Central memory CD4-positive, alpha-beta T cell (primary cell): Measurements from ENCODE around the gene TEAD1.
"Not testable (repeated sequence)": the region's sequence is repeated elsewhere in the genome, so short reads cannot be mapped to it uniquely, and the experiment has no call there.

Experiments used
- DNase-seq: peaks from one replicate; pipeline ENCODE4 v3.0.0; 2022

The TEAD1 gene

DNA sequence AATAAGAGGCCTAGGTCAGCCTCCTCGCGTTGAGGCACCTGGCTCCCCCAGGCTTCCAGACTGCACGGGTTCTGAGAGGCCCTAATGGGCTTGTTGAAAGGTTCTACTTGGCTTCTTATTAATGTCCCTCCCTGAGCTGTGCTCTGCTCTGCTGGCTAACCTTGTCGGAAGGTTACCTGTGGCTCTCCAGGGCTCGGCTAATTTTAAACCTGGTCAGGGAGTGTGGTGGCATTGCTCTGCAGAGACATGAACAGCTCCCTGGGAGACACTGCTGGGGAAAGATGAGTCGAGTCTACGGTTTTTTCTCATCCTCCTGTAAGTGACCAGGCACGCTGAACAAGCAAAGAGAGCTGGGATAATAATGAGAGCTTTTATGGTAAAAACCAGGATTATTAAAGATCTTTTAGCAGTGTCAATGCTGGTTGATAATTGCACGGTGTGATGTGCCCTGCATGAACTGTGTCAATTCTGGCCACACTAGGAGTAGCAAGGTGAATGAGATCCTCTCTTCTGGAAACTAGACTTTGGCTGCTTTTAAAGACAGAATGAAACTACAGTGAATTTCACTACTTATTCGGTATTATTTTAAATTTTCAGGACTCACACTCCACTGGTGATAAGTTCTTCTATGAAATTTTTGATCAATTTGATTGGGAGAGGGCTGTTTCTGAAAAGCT, 70.7 kb downstream of the TEAD1 start:
- DNase-seq, result no peak

DNA sequence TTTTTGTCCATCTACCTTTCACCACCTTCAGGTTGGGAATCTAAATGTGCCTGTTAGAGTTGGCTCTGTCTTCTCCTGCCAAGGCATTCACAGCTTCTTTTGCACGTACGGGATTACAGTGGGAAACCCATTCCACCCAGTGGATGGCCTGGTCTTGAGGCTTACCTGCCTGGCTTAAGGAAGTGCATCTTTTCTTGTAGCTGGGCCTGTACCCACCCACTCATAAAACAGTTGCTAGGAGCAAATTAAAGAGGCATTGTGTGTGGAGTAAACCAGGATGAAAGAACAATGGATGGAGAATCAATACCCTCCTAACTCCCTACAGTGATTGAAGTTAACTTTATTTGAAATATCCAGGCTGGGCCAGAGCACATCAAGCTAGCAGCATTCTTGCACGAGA, 71.6 kb downstream of the TEAD1 start:
- no peak for DNase-seq

DNA sequence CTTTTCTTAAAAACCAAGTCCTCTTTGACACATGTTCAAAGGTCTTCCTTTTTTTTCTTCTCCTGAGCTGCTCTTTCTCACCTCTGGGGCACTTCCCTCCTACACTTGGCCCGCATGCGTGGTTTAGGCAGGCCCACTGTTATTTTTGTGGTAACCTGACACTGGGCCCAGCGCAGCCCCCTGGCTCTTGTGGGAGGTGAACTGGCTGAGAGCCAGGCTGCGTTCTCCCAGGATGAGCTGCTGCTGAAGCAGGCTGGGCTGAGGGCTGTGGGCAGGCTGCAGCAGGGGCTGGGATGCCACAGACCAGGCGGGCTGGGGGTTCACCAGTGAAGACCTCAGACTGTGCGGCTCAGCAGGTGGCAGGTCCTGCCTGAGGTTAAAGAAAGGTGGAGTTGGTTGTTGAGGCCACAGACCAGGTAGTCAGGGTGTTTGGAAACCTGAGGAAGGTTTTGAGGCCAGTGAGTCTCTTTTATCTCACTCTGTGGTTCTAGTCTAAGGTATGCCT, 72.4 kb downstream of the TEAD1 start:
- DNase-seq, result no peak

DNA sequence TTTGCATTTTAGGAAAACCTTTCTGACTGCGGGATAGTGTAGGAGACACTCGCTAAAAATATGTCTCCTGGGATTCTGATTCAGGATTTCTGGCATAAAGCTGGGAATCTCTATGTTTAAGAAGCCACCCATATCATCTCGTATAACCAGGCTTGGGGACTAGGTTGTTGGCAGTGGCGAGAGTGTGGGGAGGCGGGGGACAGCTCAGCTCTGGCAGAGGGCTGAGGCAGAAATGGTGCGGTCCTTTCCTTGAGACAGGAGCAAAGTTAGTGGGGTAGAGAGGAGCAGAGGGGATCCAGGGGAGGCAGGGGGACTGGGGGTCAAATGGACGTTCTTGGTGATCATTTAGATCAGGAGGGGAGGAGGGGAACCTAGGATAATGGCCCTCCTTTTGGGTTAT, 74.3 kb downstream of the TEAD1 start:
- DNase-seq, result no peak

DNA sequence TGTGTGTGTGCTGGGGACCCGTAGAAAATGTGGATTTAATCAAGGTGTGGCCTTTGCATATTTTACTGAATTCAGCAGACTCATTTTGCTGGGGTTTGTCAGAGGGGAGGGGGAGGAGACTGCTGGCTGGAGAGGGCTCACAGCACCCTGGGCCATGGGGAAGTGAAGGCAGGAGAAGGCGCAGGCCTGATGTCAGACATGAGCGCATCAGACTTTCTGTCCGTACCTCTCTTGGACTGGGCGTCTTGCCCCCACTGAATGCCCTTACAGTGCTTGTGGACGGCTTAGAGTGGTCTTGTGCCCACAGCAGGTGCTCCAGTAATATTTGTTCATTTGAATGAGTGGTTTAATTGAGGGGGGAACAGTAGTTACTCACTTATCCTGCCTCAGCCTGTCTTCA, 75.2 kb downstream of the TEAD1 start:
- DNase-seq, result no peak

DNA sequence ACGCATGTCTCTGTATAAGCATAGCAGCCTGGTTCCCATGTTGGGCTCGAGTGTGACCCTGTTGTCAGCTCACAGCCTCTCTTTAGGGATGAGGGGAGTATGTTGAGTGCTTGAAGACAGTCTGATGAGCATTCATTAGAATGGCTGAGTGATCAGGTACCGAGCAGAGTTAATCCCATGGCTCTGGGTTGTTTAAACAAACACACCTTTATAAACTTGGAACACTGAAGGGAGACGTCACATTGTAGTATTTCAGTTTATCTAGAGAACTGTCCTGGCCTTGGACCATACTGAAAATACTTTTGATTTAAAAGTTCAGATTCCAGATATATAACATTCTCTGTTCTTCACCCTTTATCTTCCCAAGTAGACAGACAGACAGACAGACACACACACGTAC, 76.0 kb downstream of the TEAD1 start:
- DNase-seq, result no peak

DNA sequence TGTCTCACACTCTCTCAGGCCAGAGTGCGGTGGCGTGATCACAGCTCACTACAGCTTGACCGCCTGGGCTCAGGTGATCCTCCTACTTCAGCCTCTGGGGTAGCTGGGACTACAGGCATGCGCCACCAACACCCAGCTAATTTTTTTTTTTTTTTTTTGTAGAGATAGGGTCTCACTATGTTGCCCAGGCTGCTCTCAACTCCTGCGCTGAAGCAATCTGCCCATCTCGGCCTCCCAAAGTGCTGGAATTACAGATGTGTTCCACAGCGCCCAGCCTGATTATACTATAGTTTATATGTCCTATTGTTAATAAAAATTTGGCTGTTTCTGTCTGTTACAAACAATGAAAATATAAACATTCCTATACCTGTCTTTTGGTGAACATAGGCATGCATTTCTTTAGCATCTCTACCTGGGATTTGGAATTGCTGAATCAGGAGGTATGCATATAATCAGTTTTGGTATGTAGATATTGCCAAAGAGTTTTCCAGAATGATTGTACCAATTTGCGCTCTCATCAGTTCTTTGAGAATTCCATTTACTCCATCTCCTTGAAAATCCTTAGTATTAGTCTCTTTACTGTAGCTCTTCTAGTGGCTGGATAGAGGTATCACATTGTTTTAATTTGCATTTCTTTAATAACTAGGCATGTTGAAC, 78.8 kb downstream of the TEAD1 start:
- no peak for DNase-seq

DNA sequence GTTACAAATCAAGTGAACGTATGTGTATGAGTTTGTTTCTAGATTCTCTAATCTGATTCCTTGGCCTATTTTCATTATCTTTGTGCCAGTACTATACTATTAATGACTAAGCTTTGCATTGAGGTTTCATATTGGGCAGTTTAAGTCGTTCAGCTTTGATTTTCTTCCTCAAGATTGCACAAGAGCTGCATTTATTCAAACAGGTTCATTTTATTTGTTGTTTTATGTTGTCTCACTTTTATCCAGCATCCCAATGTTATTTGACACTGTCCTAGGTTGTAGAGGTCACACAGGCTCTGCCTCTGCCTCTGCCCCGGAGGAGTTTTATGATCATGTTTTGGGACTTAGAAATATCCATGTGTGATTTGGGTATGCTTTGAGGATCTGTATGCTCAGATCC, 79.8 kb downstream of the TEAD1 start:
- DNase-seq, result no peak

DNA sequence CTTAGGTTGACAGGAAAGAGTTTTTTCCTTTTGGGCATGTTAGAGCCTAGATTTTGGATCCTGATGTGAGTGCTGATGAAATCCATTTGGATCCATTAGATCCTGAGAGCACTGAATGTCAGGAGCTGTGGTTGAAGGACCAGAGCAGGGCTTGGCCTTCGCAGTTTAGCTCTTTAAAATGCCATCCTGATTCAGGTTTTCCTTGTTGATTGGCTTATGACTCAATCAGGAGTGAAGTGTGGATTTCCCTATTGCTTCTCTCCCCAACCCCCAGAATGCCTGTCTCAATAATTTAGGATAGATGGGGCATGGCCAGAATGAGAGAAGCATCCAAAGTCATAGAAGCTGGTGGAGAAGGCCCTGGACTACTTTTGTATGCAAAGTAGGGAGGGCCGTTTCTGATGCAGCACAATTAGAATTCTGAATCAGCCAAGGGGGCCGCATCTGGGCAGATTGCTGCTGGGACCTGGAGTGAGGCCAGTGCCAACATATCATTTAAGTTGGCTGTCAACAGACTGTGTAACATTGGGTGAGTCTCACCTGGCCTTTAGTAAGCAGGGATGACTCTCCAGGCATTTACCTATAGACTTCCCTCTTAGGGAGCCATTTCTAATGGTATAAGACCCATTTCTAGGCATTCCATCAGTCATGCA, 80.5 kb downstream of the TEAD1 start:
- no peak for DNase-seq

DNA sequence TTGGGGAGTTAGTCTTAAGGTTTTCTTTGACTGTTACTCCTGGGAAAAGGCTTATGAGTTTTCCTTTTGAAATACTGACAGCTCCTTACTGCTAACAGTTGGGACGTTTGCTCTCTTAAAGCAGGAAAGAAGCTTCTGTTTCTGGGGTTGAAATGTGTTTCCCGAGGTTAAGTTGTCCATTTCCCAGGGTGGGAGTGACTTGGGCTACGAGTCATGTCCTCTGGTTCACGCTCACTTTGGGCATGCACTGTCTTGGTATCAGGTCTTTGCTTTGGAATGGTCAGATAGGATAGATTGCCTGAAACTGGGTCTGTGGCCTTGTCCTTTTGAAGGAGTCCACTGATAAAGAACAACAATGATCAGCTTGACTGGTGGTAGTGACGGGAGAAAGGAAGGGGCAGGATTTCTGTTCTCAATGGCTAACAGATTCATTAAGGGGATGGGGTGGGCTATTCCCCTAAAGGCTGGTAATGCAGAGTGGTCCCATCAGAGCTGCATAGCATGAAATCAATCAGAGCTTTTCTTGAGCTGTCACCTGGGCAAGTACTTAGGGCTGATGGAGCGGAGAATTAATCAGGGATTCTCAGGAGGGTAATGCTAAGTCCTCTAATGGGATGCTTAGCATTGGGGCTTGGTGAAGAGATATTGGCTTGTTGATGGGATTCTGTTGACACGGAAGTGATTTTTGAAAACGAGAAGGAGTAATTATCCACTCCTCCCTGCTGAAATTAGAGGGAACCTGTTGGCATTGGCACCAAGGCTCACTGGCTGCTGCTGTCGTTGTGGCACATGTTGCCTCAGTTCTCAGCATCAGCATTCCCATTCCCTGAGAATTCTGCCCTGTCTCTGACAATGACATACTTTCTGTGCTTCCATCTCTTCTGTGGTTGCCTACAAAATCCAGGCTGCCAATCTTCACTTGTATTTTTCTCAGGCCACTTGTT, 81.6 kb downstream of the TEAD1 start:
- no peak for DNase-seq

DNA sequence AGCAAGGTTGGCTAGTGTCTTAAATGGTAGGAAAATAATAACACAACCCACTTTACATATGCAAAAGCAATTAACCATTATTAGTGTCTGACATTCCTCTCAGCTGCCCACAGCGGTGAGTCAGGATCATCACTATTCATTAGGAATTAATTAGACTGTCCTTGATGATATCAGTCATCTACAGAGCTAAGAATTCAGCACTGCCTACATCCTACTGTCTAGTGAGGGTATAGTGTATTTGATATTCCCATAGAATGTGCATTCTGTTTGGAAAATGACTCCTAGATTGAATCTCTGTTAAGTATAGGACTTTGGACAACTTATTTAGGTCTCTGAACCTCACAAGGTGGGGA, 82.2 kb downstream of the TEAD1 start:
- no peak for DNase-seq

DNA sequence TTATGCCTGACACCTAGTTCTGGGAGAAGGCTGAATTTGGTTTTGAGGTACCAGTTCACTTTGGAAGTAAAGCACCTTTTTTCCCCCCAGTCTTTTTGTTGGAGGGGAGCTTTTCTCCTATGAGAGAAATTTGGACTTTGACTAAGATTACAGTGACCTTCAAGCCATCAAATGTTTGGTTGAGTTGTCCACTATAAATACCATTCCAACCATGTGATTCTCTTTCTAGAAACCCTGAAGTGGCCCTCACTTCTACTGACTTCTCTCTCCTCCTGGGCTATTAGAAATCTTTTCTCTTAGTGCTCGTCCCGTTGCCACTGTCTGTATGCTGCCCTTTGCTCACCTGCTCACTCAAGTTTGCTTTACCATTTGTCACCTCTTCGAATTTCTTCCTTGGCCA, 82.6 kb downstream of the TEAD1 start:
- no peak for DNase-seq

DNA sequence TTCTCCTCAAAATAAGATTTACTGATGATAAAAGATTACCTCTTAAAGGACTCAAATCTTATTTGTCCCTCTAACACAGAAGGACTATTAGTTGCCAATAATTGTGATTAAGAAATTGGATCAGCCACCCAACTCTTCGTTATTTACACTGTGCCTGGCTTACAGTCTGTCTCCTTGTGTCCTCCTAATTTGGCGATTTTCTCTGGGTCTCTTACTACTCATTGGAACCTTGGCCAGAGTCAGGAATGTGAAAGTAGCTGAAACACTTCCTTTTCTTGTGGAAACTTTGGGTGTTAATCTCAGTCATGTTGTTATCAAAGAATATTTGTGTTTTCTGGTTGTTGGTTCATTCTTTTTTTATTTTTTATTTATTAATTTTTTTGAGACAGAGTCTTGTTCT, 83.2 kb downstream of the TEAD1 start:
- DNase-seq, result no peak

DNA sequence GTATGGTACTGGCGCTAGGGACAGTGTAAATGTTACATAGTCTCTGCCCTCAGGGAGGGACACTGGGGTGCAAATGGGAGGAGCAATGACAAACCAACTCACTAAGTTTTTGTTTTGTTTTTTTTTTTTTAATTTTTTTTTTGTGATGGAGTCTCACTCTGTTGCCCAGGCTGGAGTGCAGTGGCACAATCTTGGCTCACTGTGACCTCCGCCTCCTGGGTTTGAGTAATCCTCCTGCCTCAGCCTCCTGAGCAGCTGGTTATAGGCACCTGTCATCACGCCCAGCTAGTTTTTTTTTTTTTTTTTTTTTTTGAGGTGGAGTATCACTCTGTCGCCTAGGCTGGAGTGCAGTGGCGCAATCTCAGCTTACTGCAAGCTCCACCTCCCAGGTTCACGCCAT, 83.9 kb downstream of the TEAD1 start:
- DNase-seq, result not testable (repeated sequence)

DNA sequence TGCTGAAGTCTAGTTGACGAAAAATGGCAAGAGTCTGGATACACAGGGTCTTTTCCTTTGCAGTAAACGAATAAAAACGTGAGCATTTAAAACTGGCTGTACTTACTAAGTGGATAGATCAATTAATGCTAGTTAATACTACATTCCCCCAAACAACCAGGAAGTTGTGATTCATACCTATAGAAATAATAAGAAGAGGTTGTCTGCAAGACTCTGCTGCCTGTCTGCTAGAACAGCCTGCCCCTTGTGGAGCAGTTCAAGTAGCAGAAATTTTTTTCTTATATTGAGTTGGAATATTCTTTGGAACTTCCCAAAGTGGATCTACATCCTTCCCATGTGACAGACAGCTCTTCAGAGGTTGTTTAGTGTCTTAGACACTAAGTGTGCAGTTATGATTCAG, 86.8 kb downstream of the TEAD1 start:
- no peak for DNase-seq

DNA sequence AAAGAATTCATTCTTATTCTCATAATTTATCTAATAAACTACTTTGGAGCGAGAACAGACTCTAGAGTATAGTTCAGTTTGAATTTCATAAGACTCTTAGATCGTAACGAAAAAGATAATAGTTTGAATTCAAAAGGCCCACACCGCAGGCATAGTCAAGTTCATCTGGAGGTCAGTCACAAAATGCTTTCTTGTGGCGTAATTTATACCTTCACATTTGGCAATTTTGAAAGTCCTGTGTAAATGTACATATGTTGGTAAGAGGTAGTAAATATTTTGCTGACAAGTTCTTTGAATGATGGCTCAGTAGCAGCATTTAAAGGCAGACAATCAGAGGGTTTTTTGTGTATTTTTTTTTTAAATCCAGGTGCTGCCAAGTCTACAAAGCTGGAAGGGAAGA, 88.1 kb downstream of the TEAD1 start:
- no peak for DNase-seq

DNA sequence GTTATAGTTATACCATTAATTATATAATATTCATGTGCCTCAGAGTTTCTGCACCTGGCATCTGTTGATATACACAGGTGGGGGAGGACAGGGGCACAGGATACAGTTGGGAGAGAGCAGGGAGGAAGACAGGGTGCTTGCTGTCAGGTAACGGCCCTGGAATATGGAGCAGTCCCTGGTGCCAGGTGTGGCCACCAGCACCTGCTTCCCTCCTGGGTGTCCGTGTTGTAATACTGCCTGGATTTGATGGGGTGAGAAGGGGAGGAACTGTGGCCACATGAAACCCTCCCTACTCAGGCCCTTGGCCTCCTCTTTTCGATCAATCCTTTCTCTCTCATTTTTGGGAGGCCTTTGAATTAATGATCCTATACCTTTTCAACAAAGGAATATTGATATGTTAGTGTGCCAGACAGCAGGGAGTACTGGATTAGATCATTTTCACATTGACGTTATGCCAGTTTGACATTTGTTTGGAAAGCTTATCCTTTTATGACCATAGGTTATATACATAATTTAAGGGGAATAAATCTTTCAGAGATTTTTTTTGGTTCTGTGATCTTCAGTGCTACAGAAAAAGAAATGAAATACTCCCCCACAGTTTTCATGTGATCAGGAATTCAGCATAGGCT, 88.6 kb downstream of the TEAD1 start:
- no peak for DNase-seq

DNA sequence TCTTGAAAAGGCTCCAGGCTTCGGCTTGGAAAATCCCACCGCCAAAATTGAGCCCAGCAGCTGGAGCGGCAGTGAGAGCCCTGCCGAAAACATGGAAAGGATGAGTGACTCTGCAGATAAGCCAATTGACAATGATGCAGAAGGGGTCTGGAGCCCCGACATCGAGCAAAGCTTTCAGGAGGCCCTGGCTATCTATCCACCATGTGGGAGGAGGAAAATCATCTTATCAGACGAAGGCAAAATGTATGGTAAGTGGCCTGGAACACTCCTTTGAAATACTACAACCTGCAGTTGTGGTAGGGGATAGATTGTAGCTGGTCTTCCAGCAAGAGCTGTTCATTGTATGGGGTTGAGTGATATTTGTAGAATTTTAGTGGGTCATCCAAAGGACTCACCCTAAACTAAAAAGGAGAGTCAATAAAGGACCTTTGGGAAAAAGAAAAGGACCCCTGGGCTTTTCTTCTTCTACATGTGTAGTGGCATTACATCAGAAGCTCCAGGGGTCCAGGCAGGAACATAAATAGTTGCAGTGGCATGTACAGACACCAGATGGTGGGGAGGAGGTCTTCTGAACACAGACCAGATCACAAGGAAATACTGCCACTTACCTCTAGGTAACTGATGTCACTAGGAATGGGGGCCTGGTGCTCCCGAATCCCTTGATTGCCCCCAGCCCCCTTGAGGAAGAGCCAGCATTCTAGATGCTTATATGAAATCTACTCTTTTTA, 90.1 kb downstream of the TEAD1 start:
- no peak for DNase-seq

DNA sequence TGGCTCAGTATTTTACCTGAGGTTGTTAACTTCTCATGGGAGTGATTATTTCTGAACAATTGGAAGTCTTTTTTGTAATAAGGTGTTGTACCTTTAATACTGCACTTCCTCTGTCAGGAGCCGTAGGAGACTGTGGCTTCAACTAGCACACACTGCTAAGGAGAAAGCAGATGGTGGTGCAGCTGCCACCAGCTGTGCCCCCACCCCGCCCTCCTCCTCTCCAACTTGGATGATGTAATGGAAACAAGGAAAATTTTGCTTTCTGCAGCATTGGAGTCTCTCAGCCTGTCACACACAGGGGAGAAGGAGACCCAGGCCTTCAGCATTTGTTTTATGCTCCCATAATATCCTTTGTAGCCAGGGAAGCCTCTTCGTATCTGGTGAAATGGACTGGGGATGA, 91.2 kb downstream of the TEAD1 start:
- DNase-seq, result no peak

DNA sequence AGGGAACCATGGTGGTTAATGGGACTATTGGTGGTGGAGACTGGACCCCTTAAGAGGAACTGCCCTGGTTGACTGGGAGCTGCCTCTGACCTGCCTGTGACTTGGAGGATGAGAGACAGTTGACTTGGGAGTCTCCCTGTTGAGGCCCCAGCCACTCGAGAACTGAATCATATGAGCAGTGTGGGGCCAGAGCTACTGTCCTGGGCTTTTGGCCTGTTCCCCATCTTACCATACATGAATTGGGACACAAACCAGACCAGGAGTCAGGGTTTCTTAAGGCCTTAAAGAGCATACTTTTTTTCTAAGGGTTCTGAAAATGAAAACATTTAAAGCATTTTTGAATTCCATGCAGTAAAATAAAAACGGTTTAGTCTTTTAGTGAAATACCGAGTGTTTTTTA, 92.8 kb downstream of the TEAD1 start:
- no peak for DNase-seq

DNA sequence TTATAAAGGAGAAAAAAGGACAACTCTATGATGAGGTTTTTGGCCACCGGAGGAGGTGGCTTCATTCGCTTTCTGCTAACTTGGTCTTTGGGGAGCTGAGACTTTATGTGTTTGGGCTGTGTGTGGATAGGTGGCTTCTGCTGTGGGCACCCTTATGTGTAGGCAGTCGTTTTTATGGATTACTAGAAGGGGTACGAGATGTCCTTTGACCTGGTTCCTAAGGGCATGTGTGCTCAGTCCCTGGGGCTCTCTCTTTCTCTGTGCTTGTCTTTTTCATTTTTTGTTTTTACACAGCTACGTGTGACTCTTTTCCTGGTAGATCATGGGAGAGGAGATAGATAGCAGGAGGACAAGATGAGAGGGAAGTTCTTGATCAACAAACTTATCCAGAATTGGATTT, 93.4 kb downstream of the TEAD1 start:
- no peak for DNase-seq
